GM12878 (cell line): ENCODE data around the gene IREB2. TPM values are rescaled to one million over a fixed set of nuclear protein-coding genes. Genes with fewer than 3 reads are reported as not detected.

Source experiments
- ATAC-seq: fragments of 200-7000 bp; cut with Tn5 transposase; 3 replicates; pipeline ENCODE4 v1.9.1; 2020; ENCODE audit warnings: mild to moderate bottlenecking, moderate library complexity
- BruUV-seq: library from RNA; stranded (reverse); fragments of 400-500 nt; replicated peaks from 2 replicates; lab custom pipeline; 2021; lab: Mats Ljungman, UMichigan
- CTCF ChIA-PET: fragments of 300-600 bp; sonication (Branson Sonifier 250); formaldehyde crosslinking; extraction: SDS; loops from one replicate; lab custom pipeline; 2021; ENCODE audit warnings: inconsistent platforms; lab: Yijun Ruan, JAX
- POLR2A ChIA-PET: fragments of 350-600 bp; formaldehyde crosslinking; extraction: SDS; loops from one replicate; lab custom pipeline; 2021; ENCODE audit warnings: inconsistent platforms; lab: Charles Lee
- RAD21 ChIA-PET: fragments of 300-600 bp; sonication (Branson Sonifier 250); formaldehyde crosslinking; loops from one replicate; lab custom pipeline; 2023; ENCODE audit warnings: antibody characterized with exemption; ENCODE audit not compliant: unreplicated experiment; lab: Charles Lee
- SMC1A ChIA-PET: fragments of 300-600 bp; sonication (Branson Sonifier 250); formaldehyde crosslinking; loops from one replicate; lab custom pipeline; 2023; ENCODE audit not compliant: unreplicated experiment, uncharacterized antibody; lab: Charles Lee
- DNase-seq: peaks from one replicate; pipeline ENCODE4 v3.0.0-alpha.2; 2011; ENCODE audit warnings: low read depth, low spot score
- FAIRE-seq: peaks from 3 replicates; lab custom pipeline; 2011; peaks lifted over from hg19 to GRCh38; lab: Jason Lieb, UNC
- H2AFZ ChIP-seq: 2 replicates; pipeline ENCODE4 v1.6.0; 2011; ENCODE audit warnings: low read depth, low read length, control low read depth; ENCODE audit not compliant: control insufficient read depth
- H3K27ac ChIP-seq: 2 replicates; pipeline ENCODE4 v1.5.1; 2011; ENCODE audit warnings: control low read depth; ENCODE audit not compliant: control insufficient read depth, insufficient read depth
- H3K27me3 ChIP-seq, 2 experiments: replicated peaks in 1 of 2; 2 replicates each; pipeline versions ENCODE4 v1.6.0 to v1.6.1; 2011; ENCODE audit warnings: low read length in 1 of 2; ENCODE audit not compliant: control insufficient read depth in 2 of 2, insufficient read depth in 2 of 2
- H3K36me3 ChIP-seq, 2 experiments: 2 replicates each; pipeline ENCODE4 v1.5.1; 2011; ENCODE audit warnings: low read length in 1 of 2; ENCODE audit not compliant: control insufficient read depth in 2 of 2, insufficient read depth in 2 of 2
- H3K4me1 ChIP-seq: 2 replicates; pipeline ENCODE4 v1.6.1; 2011; ENCODE audit warnings: mild to moderate bottlenecking, low read length, moderate library complexity, mixed read lengths; ENCODE audit not compliant: control insufficient read depth, insufficient read depth
- H3K4me2 ChIP-seq: 2 replicates; pipeline ENCODE4 v1.6.0; 2011; ENCODE audit warnings: control low read depth; ENCODE audit not compliant: control insufficient read depth, insufficient read depth
- H3K4me3 ChIP-seq: fragments of 200-600 bp; sonication (generic); 2 replicates; pipeline ENCODE4 v1.5.1; 2016
- H3K79me2 ChIP-seq: 2 replicates; pipeline ENCODE4 v1.6.0; 2011; ENCODE audit warnings: low read length; ENCODE audit not compliant: control insufficient read depth, insufficient read depth
- H3K9ac ChIP-seq: 2 replicates; pipeline ENCODE4 v1.8.0; 2011; ENCODE audit warnings: low read length, control low read depth, mixed read lengths; ENCODE audit not compliant: control insufficient read depth, insufficient read depth
- H3K9me3 ChIP-seq: replicated peaks from 3 replicates; pipeline ENCODE4 v1.5.1; 2011; ENCODE audit warnings: mild to moderate bottlenecking, low read length; ENCODE audit not compliant: control insufficient read depth, insufficient read depth
- H4K20me1 ChIP-seq: 2 replicates; pipeline ENCODE4 v1.6.0; 2011; ENCODE audit not compliant: control insufficient read depth, insufficient read depth
- ATF2 ChIP-seq: IDR thresholded peaks from 2 replicates; pipeline ENCODE4 v1.6.1; 2012; ENCODE audit warnings: low read length, inconsistent platforms
- CEBPB ChIP-seq, 2 experiments: fragments of 150-350 bp in 1 of 2; IDR thresholded peaks; 2 replicates each; pipeline ENCODE4 v1.6.1; 2012 to 2014; ENCODE audit warnings: low read depth in 2 of 2, low read length in 2 of 2, borderline replicate concordance in 1 of 2, inconsistent platforms in 1 of 2
- CHD4 ChIP-seq: fragments of 200-600 bp; sonication (generic); IDR thresholded peaks from 2 replicates; pipeline ENCODE4 v1.6.1; 2016; ENCODE audit warnings: mild to moderate bottlenecking
- IRF3 ChIP-seq: fragments of 450-650 bp; IDR thresholded peaks from 2 replicates; pipeline ENCODE4 v1.6.1; 2014; ENCODE audit warnings: mild to moderate bottlenecking
- IRF5 ChIP-seq: fragments of 450-650 bp; IDR thresholded peaks from 2 replicates; pipeline ENCODE4 v1.6.1; 2017; ENCODE audit warnings: borderline replicate concordance
- KDM1A ChIP-seq: fragments of 200-600 bp; sonication (generic); IDR thresholded peaks from 2 replicates; pipeline ENCODE4 v1.6.1; 2016; ENCODE audit warnings: borderline replicate concordance
- NBN ChIP-seq: fragments of 450-650 bp; IDR thresholded peaks from 2 replicates; pipeline ENCODE4 v1.6.1; 2016
- PML ChIP-seq: IDR thresholded peaks from 2 replicates; pipeline ENCODE4 v1.6.1; 2012; ENCODE audit warnings: low read length, inconsistent platforms
- RB1 ChIP-seq: fragments of 450-650 bp; formaldehyde crosslinking; IDR thresholded peaks from 2 replicates; pipeline ENCODE4 v1.6.1; 2017; ENCODE audit warnings: mild to moderate bottlenecking, borderline replicate concordance
- STAT3 ChIP-seq: IDR thresholded peaks from 2 replicates; pipeline ENCODE4 v1.6.1; 2011; ENCODE audit warnings: low read depth, low read length, improper control_type of control experiment
- TARDBP ChIP-seq: IDR thresholded peaks from 2 replicates; pipeline ENCODE4 v1.6.1; 2016; ENCODE audit warnings: borderline replicate concordance
- ZBTB33 ChIP-seq: fragments of 450-650 bp; IDR thresholded peaks from 2 replicates; pipeline ENCODE4 v1.6.1; 2017; ENCODE audit warnings: mild to moderate bottlenecking
- ZBTB40 ChIP-seq: fragments of 450-650 bp; IDR thresholded peaks from 2 replicates; pipeline ENCODE4 v1.6.1; 2016; ENCODE audit warnings: mild to moderate bottlenecking, moderate library complexity, borderline replicate concordance
- ZNF24 ChIP-seq: fragments of 450-650 bp; IDR thresholded peaks from 2 replicates; pipeline ENCODE4 v1.6.1; 2017; ENCODE audit warnings: antibody characterized with exemption, mild to moderate bottlenecking
- WGBS: methylation state at CpG from one replicate; pipeline ENCODE4 v1.1.6; 2016; ENCODE audit warnings: low lambda C conversion rate; ENCODE audit not compliant: insufficient replicate concordance, insufficient coverage; ENCODE audit errors: missing lambda C conversion rate; 5-methylcytosine and 5-hydroxymethylcytosine counted together
- in situ Hi-C: fragments of 300-500 bp; cut with MboI; formaldehyde crosslinking; loops from 9 replicates; pipeline ENCODE4 v1.14.3; 2018; ENCODE audit warnings: mixed read lengths
- intact Hi-C: fragments of 100-400 bp; cut with micrococcal nuclease; formaldehyde crosslinking; loops from one replicate; pipeline ENCODE4 v1.14.2; 2022; ENCODE audit not compliant: unreplicated experiment
- polyA plus RNA-seq, 11 experiments: library from polyadenylated mRNA; depleted of rRNA in 4 of 11; unstranded in 6 of 11; stranded (reverse) in 5 of 11; fragments of >200 nt; fragmentation: Nextera tagmentation in 4 of 11; fragmentation: Illumina TruSeq in 1 of 11; extraction: Ambion mirVana in 4 of 11; extraction: Trizol in 1 of 11; gene quantifications; 1 replicate in 1 of 11; 2 replicates in 10 of 11; pipeline versions ENCODE4 v1.2.1 to v1.2.3, GENCODE V29; 2011 to 2016; ENCODE audit warnings: inconsistent platforms in 2 of 11, missing spikeins in 2 of 11, low read depth in 1 of 11
- total RNA-seq, 4 experiments: library from RNA; depleted of rRNA in 3 of 4; stranded (reverse); fragments of >200 nt in 3 of 4; fragmentation: Illumina TruSeq in 1 of 4; extraction: Trizol in 1 of 4; gene quantifications; 2 replicates each; pipeline versions ENCODE4 v1.2.1 to v1.2.3, GENCODE V29; 2013 to 2021

IREB2 gene
- total and polyA plus RNA-seq, 10 of the 15 experiments (the other 5 are each of a cell fraction or from before 2014, with no cell fraction given) = 13.0 to 52.4 (median 24.4) TPM

GRCh38 chr15:78533331-78533730 is 95.3 kb downstream of the IREB2 start:
- no TSS peak for BruUV-seq
- no peaks in the 10 kb centered on the region for H3K9me3 ChIP-seq
- H3K27me3 ChIP-seq = no peaks in the 10 kb centered on the region
- ATAC-seq = no peak
- POLR2A ChIA-PET = interaction anchor here (0.8 kb wide), 1 partner anchor 17 kb away, joined by 3 read pairs; no protein-coding TSS in a partner anchor
- DNase-seq = no peak
- SMC1A ChIA-PET = no interaction called here
- H3K79me2 ChIP-seq = no peaks in the 10 kb centered on the region
- TF ChIP-seq ATF2 (no peak), ZNF24 (no peak), ZBTB33 (no peak), PML (no peak), CEBPB (IDR thresholded peaks at IDR 0.05; ENCODE audit: borderline replicate concordance in 1 of 2, low read depth in 2 of 2, low read length in 2 of 2) (no peak), RB1 (no peak), STAT3 (no peak), CHD4 (no peak), NBN (no peak), ZBTB40 (no peak), KDM1A (no peak), TARDBP (no peak), IRF3 (no peak), IRF5 (no peak)
- RAD21 ChIA-PET = no interaction called here
- H3K36me3 ChIP-seq = no peaks in the 10 kb centered on the region
- H3K9ac ChIP-seq = no peak overlapping the region
- no peak overlapping the region for H3K4me2 ChIP-seq
- intact Hi-C loops (no loop called here), in situ Hi-C loops (no loop called here)
- FAIRE-seq = no peak
- H3K4me3 ChIP-seq = no peak overlapping the region
- WGBS = 48% methylated on average over 2 of the region's 2 CpGs
- no peaks in the 10 kb centered on the region; the same call in 1 of the 2 replicates for H3K4me1 ChIP-seq
- H4K20me1 ChIP-seq = no peaks in the 10 kb centered on the region
- H3K27ac ChIP-seq = no peak overlapping the region
- no peak overlapping the region for H2AFZ ChIP-seq
- CTCF ChIA-PET = interaction anchor here (0.6 kb wide), 1 partner anchor 292 kb away, joined by 3 read pairs; no protein-coding TSS in a partner anchor
